Pulmonary artery endothelial cell (primary cell): Measurements from ENCODE around the gene SLX9. TPM values are rescaled to one million over a fixed set of nuclear protein-coding genes. Genes with fewer than 3 reads are reported as not detected.
"Not testable (repeated sequence)": the region's sequence is repeated elsewhere in the genome, so short reads cannot be mapped to it uniquely, and the experiment has no call there.

ENCODE experiments used
- DNase-seq: peaks from one replicate; pipeline ENCODE4 v3.0.0-alpha.2; 2011; ENCODE audit warnings: low read depth, low spot score
- total RNA-seq: library from RNA; depleted of rRNA; stranded (reverse); fragments of >200 nt; gene quantifications from 2 replicates; pipeline ENCODE4 v1.2.3, GENCODE V29; 2014

Gene SLX9
- total RNA-seq, 1 donor from 2014 or later = 33.6 TPM

GRCh38 chr21:45017039-45017960, 77.5 kb downstream of the SLX9 start:
- DNase-seq = no peak

- DNase-seq = no peak
These were observed 78.6 kb downstream of the SLX9 start for GRCh38 chr21:45018131-45019075.

- DNase-seq = no peak
These were observed 79.5 kb downstream of the SLX9 start for GRCh38 chr21:45019076-45019886.

GRCh38 chr21:45019887-45020537, 80.2 kb downstream of the SLX9 start:
- DNase-seq = no peak

GRCh38 chr21:45020629-45021427, 81.0 kb downstream of the SLX9 start:
- no peak for DNase-seq

GRCh38 chr21:45021428-45022347, 81.9 kb downstream of the SLX9 start:
- DNase-seq = no peak

- DNase-seq = no peak
These were observed 82.5 kb downstream of the SLX9 start for GRCh38 chr21:45022348-45022675.

GRCh38 chr21:45022736-45023135, 82.9 kb downstream of the SLX9 start:
- no peak for DNase-seq

- not testable (repeated sequence) for DNase-seq
These were observed 84.7 kb downstream of the SLX9 start for GRCh38 chr21:45024516-45024915.

GRCh38 chr21:45026066-45026745, 86.4 kb downstream of the SLX9 start:
- no peak for DNase-seq

Other genes with a start within 250 kb of the SLX9 start
- gene KRTAP10-12, start 242.9 kb upstream of the SLX9 start, total RNA-seq = not detected in 2 replicates
- gene TSPEAR, start 228.5 kb upstream of the SLX9 start, total RNA-seq = not detected in 2 replicates
- gene UBE2G2, start 138.2 kb upstream of the SLX9 start, total RNA-seq = 105 and 197 TPM in 2 replicates
- gene SUMO3, start 122.0 kb upstream of the SLX9 start, total RNA-seq = 101 and 113 TPM in 2 replicates
- gene PTTG1IP, start 66.3 kb upstream of the SLX9 start, total RNA-seq = 324 and 432 TPM in 2 replicates
- gene ITGB2, start 19.1 kb upstream of the SLX9 start, total RNA-seq = 0.07 and 0.13 TPM in 2 replicates
- 18.8 and 30.6 TPM in 2 replicates for gene ADARB1, start 134.6 kb downstream of the SLX9 start, total RNA-seq